DND-41 (cell line): ENCODE data around the gene CLSTN3.

Experiments
- ATAC-seq: fragments of 200-7000 bp; cut with Tn5 transposase; 3 replicates; pipeline ENCODE4 v1.9.1; 2021; ENCODE audit warnings: low read depth; ENCODE audit not compliant: insufficient read depth
- DNase-seq: peaks from one replicate; pipeline ENCODE4 v3.0.0-alpha.2; 2020
- H2AFZ ChIP-seq: 2 replicates; pipeline ENCODE4 v1.6.0; 2012; ENCODE audit warnings: low read depth, low read length
- H3K27ac ChIP-seq: 2 replicates; pipeline ENCODE4 v1.5.1; 2012; ENCODE audit warnings: low read length, inconsistent platforms
- H3K27me3 ChIP-seq: fragments of 200-600 bp; sonication (generic); 2 replicates; pipeline ENCODE4 v1.6.0; 2012; ENCODE audit warnings: low read length, mild to moderate bottlenecking, inconsistent platforms; ENCODE audit not compliant: insufficient read depth, poor library complexity
- H3K36me3 ChIP-seq: 2 replicates; pipeline ENCODE4 v1.5.1; 2012; ENCODE audit warnings: low read length, inconsistent platforms; ENCODE audit not compliant: insufficient read depth
- H3K4me1 ChIP-seq: 2 replicates; pipeline ENCODE4 v1.5.1; 2012; ENCODE audit warnings: mild to moderate bottlenecking, low read length; ENCODE audit not compliant: insufficient read depth
- H3K4me2 ChIP-seq: 2 replicates; pipeline ENCODE4 v1.6.0; 2012; ENCODE audit warnings: mild to moderate bottlenecking, moderate library complexity, low read length, inconsistent platforms; ENCODE audit not compliant: insufficient read depth
- H3K4me3 ChIP-seq, 2 experiments: fragments of 200-600 bp in 1 of 2; shearing (Covaris generic) in 1 of 2; 2 replicates each; pipeline ENCODE4 v1.5.1; 2012 to 2016; ENCODE audit warnings: inconsistent platforms in 2 of 2, low read length in 2 of 2, mild to moderate bottlenecking in 2 of 2, low read depth in 1 of 2, moderate library complexity in 1 of 2
- H3K79me2 ChIP-seq: 2 replicates; pipeline ENCODE4 v1.6.0; 2012; ENCODE audit warnings: low read length, inconsistent platforms; ENCODE audit not compliant: insufficient read depth
- H3K9ac ChIP-seq: 2 replicates; pipeline ENCODE4 v1.6.0; 2012; ENCODE audit warnings: low read depth, mild to moderate bottlenecking, inconsistent platforms, low read length, moderate library complexity
- H3K9me3 ChIP-seq: 2 replicates; pipeline ENCODE4 v1.5.1; 2012; ENCODE audit warnings: low read length, moderate library complexity, mild to moderate bottlenecking, inconsistent platforms; ENCODE audit not compliant: insufficient read depth, severe bottlenecking
- H4K20me1 ChIP-seq: 2 replicates; pipeline ENCODE4 v1.6.0; 2012; ENCODE audit warnings: low read length; ENCODE audit not compliant: insufficient read depth
- EZH2 ChIP-seq: IDR thresholded peaks from 3 replicates; pipeline ENCODE4 v1.6.1; 2012; ENCODE audit warnings: borderline replicate concordance, low read depth, mild to moderate bottlenecking, moderate library complexity, low read length, inconsistent platforms; ENCODE audit not compliant: severe bottlenecking
- TF ChIP-seq, protein P1 (sequence below): IDR thresholded peaks from 2 replicates; pipeline ENCODE4 v1.5.1; 2012; ENCODE audit warnings: borderline replicate concordance, low read length, moderate library complexity, mild to moderate bottlenecking; ENCODE audit not compliant: poor library complexity, severe bottlenecking; ENCODE audit errors: extremely low read depth

Gene CLSTN3

DNA sequence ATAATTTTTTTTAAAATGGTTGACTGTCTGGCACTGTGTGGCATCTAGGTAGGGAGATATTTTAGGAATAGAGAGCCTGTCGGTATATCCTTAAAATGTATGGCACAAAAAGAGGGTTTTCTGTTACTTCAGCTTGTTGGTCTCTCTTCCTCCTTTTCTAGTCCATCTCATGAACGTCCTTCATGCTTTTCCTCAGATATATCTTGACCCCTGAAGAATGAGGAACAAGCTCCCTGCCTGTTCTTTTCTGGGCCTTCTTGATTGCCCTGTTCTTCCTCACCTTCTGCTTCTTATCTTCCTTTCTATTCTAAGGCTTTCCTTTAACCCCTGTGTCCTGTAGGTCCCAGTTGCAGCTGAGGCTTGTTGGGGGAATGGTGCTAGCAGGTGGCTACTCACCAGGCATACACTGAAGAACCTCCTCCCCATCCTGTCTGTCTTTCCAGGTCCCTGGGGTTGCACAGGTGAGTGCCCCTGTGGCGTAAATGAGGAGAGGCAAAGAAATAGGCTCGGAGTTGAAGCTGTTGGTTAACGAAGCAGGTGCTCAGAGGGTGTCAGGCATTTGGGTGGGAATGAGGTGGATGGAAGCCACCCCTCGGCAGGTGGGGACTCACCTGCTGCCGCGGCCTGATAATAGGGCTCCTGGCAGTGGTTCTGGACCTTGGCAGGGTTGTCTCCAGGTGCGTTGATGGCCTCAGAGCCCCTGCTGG is 30.7 kb upstream of the CLSTN3 start:
- Histone ChIP-seq H3K4me2 (no peak overlapping the region), H3K9me3 (no peaks in the 10 kb centered on the region)
- no peak for ATAC-seq

DNA sequence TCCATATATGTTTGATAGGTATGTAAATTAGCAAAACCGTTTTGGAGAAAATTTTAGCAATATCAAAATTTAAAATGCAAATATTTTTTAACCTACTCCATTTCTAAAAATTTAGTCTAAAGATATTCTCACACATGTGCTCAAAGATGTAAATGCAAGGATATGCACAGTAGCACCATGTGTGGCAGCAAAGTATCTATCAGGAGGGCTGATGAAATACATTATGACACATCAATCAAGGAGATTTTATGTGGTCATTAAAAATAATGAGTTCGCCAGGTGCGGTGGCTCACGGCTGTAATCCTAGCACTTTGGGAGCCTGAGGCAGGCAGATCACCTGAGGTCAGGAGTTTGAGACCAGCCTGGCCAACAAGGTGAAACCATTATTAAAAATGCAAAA is 29.9 kb upstream of the CLSTN3 start:
- Histone ChIP-seq H3K36me3 (peaks cover 7% of the 10 kb centered on the region), H3K9me3 (no peaks in the 10 kb centered on the region), H3K4me3 (no peak overlapping the region), H3K9ac (no peak overlapping the region), H3K4me1 (no peaks in the 10 kb centered on the region), H2AFZ (no peak overlapping the region), H3K4me2 (no peak overlapping the region), H3K79me2 (no peaks in the 10 kb centered on the region), H4K20me1 (no peaks in the 10 kb centered on the region), H3K27me3 (no peaks in the 10 kb centered on the region), H3K27ac (no peak overlapping the region)
- TF ChIP-seq, protein P1, sequence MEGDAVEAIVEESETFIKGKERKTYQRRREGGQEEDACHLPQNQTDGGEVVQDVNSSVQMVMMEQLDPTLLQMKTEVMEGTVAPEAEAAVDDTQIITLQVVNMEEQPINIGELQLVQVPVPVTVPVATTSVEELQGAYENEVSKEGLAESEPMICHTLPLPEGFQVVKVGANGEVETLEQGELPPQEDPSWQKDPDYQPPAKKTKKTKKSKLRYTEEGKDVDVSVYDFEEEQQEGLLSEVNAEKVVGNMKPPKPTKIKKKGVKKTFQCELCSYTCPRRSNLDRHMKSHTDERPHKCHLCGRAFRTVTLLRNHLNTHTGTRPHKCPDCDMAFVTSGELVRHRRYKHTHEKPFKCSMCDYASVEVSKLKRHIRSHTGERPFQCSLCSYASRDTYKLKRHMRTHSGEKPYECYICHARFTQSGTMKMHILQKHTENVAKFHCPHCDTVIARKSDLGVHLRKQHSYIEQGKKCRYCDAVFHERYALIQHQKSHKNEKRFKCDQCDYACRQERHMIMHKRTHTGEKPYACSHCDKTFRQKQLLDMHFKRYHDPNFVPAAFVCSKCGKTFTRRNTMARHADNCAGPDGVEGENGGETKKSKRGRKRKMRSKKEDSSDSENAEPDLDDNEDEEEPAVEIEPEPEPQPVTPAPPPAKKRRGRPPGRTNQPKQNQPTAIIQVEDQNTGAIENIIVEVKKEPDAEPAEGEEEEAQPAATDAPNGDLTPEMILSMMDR, result no peak
- no peak for TF ChIP-seq EZH2
- ATAC-seq (no peak), DNase-seq (no peak)

More for the DNA sequence above, 30.7 kb upstream of the CLSTN3 start:
- no peaks in the 10 kb centered on the region for H3K4me1 ChIP-seq
- no peak overlapping the region for H3K4me3 ChIP-seq
- H2AFZ ChIP-seq, result no peak overlapping the region
- H3K79me2 ChIP-seq, result no peaks in the 10 kb centered on the region
- no peak for DNase-seq
- H3K9ac ChIP-seq, result no peak overlapping the region
- H3K27me3 ChIP-seq, result no peaks in the 10 kb centered on the region
- H3K27ac ChIP-seq, result no peak overlapping the region
- peaks cover 7% of the 10 kb centered on the region for H3K36me3 ChIP-seq
- no peaks in the 10 kb centered on the region for H4K20me1 ChIP-seq
- no peak for TF ChIP-seq EZH2
- TF ChIP-seq, protein P1, result no peak

DNA sequence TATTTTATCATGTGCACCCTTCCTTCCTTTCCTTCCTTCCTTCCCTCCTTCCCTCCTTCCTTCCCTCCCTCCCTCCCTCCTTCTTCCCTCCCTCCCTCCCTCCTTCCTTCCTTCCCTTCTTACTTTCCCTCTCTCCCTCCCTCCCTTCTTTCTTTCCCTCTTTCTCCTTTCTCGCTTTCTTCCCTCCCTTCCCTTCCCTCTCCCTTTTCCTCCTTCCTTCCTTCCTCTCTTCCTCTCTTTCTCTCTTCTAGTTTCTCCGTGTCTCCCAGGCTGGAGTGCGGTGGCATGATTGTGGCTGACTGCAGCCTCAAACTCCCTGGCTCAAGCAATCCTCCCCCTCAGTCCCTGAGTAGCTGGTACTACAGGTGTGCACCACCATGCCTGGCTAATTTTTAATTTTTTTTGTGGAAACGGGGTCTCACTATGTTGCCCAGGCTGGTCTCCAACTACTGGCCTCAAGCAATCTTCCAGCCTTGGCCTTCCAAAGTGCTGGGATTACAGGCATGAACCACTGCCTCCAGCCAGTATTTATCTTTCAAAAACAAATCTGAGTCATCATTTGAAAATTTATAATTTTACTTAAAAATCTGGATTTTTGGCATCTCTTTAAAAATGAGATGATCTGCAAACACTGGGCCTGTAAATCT is 29.0 kb upstream of the CLSTN3 start:
- Histone ChIP-seq H3K27ac (no peak overlapping the region), H3K9ac (no peak overlapping the region), H3K79me2 (no peaks in the 10 kb centered on the region), H3K27me3 (no peaks in the 10 kb centered on the region), H3K9me3 (peaks cover 2% of the 10 kb centered on the region), H3K4me1 (no peaks in the 10 kb centered on the region), H4K20me1 (no peaks in the 10 kb centered on the region), H3K36me3 (peaks cover 7% of the 10 kb centered on the region), H3K4me2 (no peak overlapping the region), H3K4me3 (no peak overlapping the region), H2AFZ (no peak overlapping the region)
- no peak for DNase-seq
- TF ChIP-seq EZH2, result no peak
- TF ChIP-seq, protein P1, result no peak
- no peak for ATAC-seq

DNA sequence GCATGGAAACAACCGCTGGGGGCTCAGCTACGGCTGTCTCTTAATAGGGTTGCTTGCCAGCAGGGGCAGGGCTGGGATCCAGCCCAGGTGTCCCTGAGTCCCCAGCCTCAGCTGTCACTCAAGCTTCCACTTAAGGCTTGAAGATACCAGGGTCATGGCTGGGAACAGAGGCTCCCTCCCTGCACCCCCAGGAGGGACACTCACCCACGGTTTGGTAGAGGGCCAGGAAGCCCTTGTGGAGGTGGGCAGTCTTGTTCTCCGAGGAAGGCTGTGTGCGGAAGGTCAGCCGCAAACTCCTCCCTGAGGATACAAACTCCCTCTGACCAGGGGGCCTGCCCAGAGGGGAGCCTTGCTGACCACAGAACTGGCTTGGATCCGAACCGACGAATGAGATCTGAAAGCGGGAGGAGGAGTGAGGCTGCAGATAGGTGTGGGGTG is 28.5 kb upstream of the CLSTN3 start:
- H4K20me1 ChIP-seq, result no peaks in the 10 kb centered on the region
- DNase-seq, result no peak
- TF ChIP-seq, protein P1, result no peak
- TF ChIP-seq EZH2, result no peak
- no peak overlapping the region for H2AFZ ChIP-seq
- H3K27ac ChIP-seq, result no peak overlapping the region
- no peaks in the 10 kb centered on the region for H3K27me3 ChIP-seq
- H3K4me2 ChIP-seq, result no peak overlapping the region
- H3K79me2 ChIP-seq, result no peaks in the 10 kb centered on the region
- ATAC-seq, result no peak
- no peaks in the 10 kb centered on the region for H3K4me1 ChIP-seq
- peaks cover 10% of the 10 kb centered on the region for H3K36me3 ChIP-seq
- H3K9me3 ChIP-seq, result peaks cover 6% of the 10 kb centered on the region
- no peak overlapping the region for H3K9ac ChIP-seq
- no peak overlapping the region for H3K4me3 ChIP-seq
